ENCODE results near the gene ARPC2.
"Not testable (repeated sequence)": the region's sequence is repeated elsewhere in the genome, so short reads cannot be mapped to it uniquely, and the experiment has no call there.

ARPC2 gene

DNA sequence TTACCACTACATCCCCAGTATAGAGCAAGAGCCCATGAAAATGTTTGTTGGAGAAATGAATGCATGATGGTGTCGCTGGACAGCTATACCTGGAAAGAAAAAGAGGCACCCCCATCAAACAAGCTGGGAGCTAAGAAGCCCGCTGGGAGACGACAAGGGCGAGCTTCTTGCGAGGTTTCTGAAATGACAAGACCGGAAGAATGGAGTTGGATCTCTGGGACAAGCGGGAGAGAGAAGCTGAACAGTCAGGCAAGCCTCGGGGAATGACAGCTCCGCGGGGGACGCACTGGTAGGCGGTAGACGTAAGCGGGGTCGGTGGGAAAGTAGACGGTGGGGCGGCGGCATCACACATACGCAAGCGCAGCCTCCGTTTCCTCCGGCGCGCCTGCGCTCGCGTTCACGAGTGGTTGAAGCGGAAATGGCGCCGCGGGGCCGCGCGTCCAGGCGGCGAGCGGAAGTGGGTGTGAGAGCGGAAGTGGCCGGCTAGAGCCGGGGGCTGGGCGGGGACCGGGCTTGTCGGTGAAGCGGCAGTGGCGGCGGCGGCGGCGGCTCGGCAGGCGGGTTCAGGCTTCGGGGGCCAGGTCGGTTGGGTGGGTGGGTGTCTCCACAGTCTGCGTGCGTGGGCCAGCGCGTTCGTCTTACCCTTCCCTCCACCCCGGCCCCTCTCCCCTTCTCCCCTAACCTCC lies at the start of gene ARPC2:
ARPC2 (plus strand) TSS at position 516 of the 686 bp plus-strand sequence. CDS start 282 bp downstream, outside the sequence.
- DNase-seq (ENCODE audit: low read depth, low spot score) = peak; percentile 90

DNA sequence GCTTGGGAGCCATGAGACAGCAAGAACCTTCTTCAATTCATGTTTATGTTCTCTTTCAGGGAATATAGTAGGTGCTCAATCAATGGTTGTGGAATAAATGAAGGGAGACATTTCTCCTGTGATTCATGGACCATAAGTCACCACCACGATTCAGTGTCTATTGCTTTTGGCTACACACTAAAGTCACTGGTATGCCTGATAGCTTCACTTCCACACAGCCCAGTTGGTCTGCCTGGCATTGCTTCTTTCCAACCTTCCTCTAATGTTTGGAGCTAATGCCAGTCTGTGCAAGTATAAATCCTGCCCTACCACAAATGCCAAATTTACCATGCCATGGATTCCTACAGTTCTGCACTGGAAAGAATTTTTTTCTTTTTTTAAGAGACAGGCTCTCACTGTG lies 49.0 kb upstream of the ARPC2 start:
- DNase-seq (ENCODE audit: low read depth, low spot score) = no peak

- DNase-seq (ENCODE audit: low read depth, low spot score) = no peak
These were observed 48.1 kb upstream of the ARPC2 start for GRCh38 chr2:218168635-218169462.

GRCh38 chr2:218169757-218170546 lies 47.0 kb upstream of the ARPC2 start:
- DNase-seq (ENCODE audit: low read depth, low spot score) = no peak

DNA sequence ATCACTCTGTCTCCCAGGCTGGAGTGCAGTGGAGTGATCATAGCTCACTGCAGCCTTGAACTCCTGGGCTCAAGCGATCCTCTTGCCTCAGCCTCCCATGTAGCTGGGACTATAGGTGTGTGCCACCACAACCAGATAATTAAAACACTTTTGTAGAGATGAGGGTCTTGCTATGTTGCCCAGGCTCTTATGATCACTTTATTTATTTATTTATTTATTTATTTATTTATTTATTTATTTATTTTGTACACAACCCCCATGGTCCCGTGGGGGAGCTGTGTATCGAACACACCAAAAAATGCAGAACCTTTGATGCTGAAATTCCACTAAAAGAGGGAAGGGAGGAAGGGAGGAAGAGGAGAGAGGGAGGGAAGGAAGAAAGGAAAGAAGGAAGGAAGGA lies 45.2 kb upstream of the ARPC2 start:
- DNase-seq (ENCODE audit: low read depth, low spot score) = not testable (repeated sequence)

DNA sequence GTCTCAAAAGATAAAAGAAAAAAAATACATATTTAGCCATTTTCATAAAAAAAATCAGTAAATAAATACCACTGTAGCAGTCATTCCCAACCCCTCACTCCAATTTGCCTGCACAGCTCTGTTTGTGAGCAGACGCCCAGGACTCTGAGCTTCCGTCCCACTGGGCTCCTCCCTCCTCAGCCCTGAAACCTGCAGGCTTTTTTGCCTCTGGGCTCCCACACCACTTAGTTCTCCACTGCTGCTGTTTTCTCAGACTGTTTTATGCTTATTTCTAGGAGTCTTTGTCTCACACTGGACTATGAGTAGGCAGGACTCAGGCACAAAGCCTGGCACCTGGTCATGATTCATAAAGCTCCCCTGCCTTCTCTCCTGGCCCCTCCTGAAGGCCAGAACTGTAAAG lies 44.1 kb upstream of the ARPC2 start:
- no peak for DNase-seq (ENCODE audit: low read depth, low spot score)

- DNase-seq (ENCODE audit: low read depth, low spot score) = no peak
These were observed 37.2 kb upstream of the ARPC2 start for GRCh38 chr2:218179782-218180181.

DNA sequence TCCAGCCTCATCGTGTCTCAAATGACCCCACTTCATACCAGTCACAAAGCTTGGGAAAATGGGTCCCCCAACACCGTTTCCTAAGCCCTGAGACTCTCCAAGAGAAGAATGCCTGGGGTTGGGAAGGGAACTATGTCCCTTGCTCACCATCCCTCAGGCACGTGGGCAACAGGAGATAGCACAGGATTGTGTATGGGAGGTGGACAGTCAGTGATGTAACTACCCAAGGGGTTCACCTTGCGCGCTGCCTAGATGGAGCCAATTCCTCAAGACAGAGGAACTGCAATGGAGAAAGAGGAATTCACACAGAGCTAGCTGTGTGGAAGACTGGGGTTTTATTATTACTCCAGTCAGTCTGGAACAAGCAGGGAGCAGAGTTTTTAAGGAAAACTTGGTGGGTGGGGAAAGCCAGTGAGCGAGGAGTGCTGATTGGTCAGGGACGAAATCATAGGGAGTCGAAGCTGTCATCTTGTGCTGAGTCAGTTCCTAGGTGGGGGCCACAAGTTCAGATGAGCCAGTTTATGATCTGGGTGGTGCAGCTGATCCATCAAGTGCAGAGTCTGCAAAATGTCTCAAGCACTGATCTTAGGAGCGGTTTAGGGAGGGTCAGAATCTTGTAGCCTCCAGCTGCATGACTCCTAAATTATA lies 36.4 kb upstream of the ARPC2 start:
- no peak for DNase-seq (ENCODE audit: low read depth, low spot score)

- no peak for DNase-seq (ENCODE audit: low read depth, low spot score)
These were observed 32.7 kb upstream of the ARPC2 start for GRCh38 chr2:218184331-218184730.

DNA sequence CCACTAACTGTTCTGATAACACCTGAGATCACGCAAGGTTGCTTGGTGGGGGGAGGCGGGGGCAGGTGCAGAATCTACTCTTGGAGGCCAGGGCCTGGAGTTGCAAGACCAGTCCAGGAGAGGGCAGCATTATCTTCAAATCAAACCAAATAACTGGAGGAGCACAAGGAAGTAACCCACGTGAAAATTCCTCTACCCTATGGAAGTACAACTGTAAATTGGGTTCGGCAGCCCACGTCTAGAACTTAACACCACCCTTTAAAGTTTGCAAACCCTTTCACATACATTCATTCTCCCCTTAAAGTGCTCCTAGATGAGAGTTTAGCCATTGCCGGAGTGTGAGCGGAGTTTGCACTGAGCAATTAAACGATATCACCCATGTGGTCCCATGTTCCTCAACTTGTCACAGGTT lies 30.6 kb upstream of the ARPC2 start:
- peak; percentile 23 for DNase-seq (ENCODE audit: low read depth, low spot score)

- no peak for DNase-seq (ENCODE audit: low read depth, low spot score)
These were observed 30.1 kb upstream of the ARPC2 start for GRCh38 chr2:218186876-218187275.

DNA sequence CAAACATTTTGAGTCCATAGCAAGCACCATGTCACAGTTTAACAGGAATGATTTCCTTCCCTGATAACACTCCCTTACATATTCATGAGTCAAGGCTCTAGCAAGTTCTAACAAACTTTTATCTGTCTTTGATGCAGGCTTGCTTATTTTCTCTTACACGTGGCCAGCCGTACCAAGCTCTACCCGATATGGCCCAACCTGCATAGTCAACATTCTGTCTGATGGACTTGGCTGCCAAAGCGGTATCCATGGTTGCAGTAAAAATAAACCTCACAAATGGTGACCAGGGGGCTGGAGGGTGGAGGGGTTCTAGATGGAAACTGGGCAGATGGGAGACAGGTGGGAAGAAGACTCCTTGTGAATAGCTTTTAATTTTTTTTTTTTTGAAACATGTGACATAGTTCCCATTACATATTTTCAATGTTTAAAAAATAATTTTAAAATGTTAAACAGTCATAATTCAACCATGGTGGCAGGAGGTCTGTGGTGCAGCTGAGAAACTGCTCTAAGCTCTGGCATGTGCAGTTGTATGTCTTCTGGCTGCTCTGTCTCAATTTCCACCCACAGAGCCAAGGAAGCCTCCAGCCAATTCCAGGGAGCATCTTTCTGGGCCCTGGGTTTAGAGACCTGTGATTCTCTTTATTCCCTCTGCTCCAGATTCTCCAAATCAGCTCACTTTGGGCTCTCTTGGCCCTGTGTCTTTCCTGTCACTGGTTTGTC lies 29.5 kb upstream of the ARPC2 start:
- no peak for DNase-seq (ENCODE audit: low read depth, low spot score)

DNA sequence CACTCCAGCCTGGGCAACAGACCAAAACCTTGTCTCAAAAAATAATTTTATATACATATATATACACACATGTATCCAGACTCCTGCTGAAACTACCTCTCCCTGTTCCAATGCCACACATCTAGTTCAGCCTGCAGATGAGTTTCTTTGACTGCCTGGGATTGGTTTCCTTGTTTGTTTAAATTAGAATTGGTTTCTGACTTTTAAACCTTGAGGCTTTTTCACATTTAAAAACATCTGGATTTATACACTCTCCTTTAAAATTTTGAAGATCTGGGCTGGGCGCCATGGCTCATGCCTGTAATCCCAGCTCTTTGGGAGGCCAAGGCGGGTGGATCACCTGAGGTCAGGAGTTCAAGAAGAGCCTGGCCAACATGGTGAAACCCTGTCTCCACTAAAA lies 28.5 kb upstream of the ARPC2 start:
- DNase-seq (ENCODE audit: low read depth, low spot score) = no peak

DNA sequence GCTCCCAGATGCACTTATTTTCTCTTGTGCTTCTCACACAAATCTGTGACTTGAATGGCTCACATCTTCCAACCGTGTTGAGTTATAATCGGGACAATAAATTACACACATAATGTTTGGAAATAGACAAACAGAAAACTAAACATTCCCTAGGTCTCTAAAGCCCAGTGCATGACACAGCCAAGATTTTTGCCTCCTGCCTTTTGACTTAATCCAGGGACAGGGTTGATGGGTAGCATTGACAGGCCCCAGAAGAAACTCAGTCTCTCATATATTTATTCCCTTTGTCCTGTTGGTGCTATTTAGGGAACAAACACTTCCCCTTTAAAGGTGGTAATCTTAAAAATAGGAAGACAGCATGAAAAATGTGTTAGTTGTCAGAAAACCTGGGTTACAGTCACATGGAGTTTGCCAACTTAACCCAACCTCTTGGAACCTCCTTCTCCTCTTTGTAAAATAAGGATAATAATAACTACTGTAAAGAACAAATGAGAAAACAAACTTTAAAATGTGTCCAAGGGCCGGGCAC lies 24.0 kb upstream of the ARPC2 start:
- DNase-seq (ENCODE audit: low read depth, low spot score) = no peak

- DNase-seq (ENCODE audit: low read depth, low spot score) = no peak
These were observed 23.3 kb upstream of the ARPC2 start for GRCh38 chr2:218193701-218194100.

DNA sequence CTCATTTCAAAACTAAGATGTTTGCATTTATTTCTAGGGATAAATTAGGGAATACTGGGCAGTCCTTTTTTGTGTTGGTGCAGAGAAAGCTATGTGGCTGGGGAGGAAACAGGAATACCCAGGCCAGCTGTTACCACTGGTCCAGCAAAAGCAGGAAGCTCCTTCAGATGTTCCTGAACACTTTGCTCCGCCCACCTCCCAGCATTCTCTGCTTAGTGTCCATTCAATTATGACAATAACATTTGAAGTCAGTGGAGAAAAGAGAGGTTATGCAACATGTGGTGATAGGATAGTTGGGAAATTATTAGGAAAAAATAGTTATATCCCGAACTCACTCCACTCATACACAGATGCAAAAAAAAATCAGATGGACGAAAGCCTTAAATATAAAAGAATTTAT lies 22.1 kb upstream of the ARPC2 start:
- DNase-seq (ENCODE audit: low read depth, low spot score) = no peak

- DNase-seq (ENCODE audit: low read depth, low spot score) = no peak
These were observed 20.0 kb upstream of the ARPC2 start for GRCh38 chr2:218196974-218197373.

DNA sequence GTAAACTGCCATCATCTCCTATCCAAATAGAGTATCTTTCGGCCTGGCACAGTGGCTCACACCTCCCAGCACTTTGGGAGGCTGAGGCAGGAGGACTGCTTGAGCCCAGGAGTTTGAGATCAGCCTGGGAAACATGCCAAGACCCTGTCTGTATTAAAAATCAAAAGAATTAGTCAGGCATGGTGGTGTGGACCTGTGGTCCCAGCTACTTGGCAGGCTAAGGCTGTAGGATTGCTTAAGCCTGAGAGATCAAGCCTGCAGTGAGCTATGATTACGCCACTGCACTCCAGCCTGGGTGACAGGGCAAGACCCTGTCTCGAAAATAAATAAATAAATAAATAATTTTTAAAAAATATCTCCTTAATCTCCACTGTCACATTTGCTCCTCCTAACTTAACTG lies 14.7 kb upstream of the ARPC2 start:
- DNase-seq (ENCODE audit: low read depth, low spot score) = no peak

DNA sequence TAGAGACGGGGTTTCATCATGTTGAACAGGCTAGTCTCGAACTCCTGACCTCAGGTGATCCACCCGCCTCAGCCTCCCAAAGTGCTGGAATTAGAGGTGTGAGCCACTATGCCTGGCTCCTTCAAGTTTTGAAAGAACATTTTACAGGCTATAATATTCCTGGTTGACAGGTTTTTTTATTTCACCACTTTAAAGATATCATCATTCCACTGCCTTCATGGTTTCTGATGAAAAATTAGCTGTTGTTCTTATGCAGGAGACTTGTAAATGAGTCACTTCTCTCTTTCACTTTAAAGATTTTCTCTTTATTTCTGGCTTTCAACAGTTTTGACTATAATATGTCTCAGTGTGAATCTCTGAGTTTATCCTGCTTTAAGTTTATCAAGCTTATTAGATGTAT lies 7.9 kb upstream of the ARPC2 start:
- DNase-seq (ENCODE audit: low read depth, low spot score) = no peak

DNA sequence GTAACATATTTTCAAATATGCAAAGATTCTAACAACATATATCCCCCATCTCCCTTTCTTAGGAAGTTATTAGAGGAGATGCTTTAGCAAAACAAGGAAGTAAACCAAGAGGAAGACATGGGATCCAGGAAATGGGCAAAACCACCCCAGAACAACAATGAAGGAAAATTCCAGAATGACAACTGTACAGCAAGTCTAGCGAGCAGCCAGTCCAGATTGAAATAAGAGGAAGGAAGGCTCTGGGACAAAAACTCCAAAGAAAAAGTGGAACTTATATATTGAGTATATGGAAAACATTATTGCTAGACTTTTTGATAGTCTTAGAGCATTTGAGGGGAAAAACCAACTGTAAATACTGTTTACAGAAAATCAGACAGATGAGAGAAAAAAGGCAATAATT lies 2.9 kb upstream of the ARPC2 start:
- DNase-seq (ENCODE audit: low read depth, low spot score) = no peak

- DNase-seq (ENCODE audit: low read depth, low spot score) = no peak
These were observed 684 bp upstream of the ARPC2 start for GRCh38 chr2:218216336-218216673.

Data from smooth muscle cell of the brain vasculature (primary cell).